Bone marrow (tissue), 2 donors: ENCODE results near the gene TBCEL.
"Not testable (repeated sequence)": the region's sequence is repeated elsewhere in the genome, so short reads cannot be mapped to it uniquely, and the experiment has no call there.

ENCODE experiments used
- DNase-seq, 2 donors: peaks; one replicate each; lab custom pipeline; 2025; lab: John Stamatoyannopoulos, UW

Gene TBCEL

GRCh38 chr11:121105481-121106195 is 81.7 kb downstream of the TBCEL start:
- no peak for DNase-seq

- no peak for DNase-seq
Measured at GRCh38 chr11:121106812-121107211, 82.9 kb downstream of the TBCEL start.

- DNase-seq: no peak
Measured at GRCh38 chr11:121108413-121108812, 84.5 kb downstream of the TBCEL start.

GRCh38 chr11:121109471-121109870 is 85.6 kb downstream of the TBCEL start:
- DNase-seq: no peak

GRCh38 chr11:121109916-121110586 is 86.1 kb downstream of the TBCEL start:
- no peak for DNase-seq

GRCh38 chr11:121110871-121111724 is 87.2 kb downstream of the TBCEL start:
- no peak for DNase-seq

GRCh38 chr11:121112498-121113455 is 88.9 kb downstream of the TBCEL start:
- DNase-seq: peak in 1 of 2 donors; percentile 27

GRCh38 chr11:121113611-121114010 is 89.7 kb downstream of the TBCEL start:
- DNase-seq: no peak

GRCh38 chr11:121115024-121115423 is 91.1 kb downstream of the TBCEL start:
- DNase-seq: not testable (repeated sequence)

- no peak for DNase-seq
Measured at GRCh38 chr11:121117788-121118187, 93.9 kb downstream of the TBCEL start.

GRCh38 chr11:121119440-121119839 is 95.5 kb downstream of the TBCEL start:
- DNase-seq: no peak

GRCh38 chr11:121122328-121122727 is 98.4 kb downstream of the TBCEL start:
- DNase-seq: no peak

- DNase-seq: no peak
Measured at GRCh38 chr11:121123496-121124069, 99.7 kb downstream of the TBCEL start.

- DNase-seq: no peak
Measured at GRCh38 chr11:121127809-121128208, 103.9 kb downstream of the TBCEL start.

- DNase-seq: no peak
Measured at GRCh38 chr11:121129362-121130340, 105.7 kb downstream of the TBCEL start.

GRCh38 chr11:121131656-121132055 is 107.8 kb downstream of the TBCEL start:
- no peak for DNase-seq

GRCh38 chr11:121132211-121132976 is 108.5 kb downstream of the TBCEL start:
- no peak for DNase-seq

GRCh38 chr11:121134741-121135312 is 110.9 kb downstream of the TBCEL start:
- no peak for DNase-seq

GRCh38 chr11:121137005-121137404 is 113.1 kb downstream of the TBCEL start:
- DNase-seq: no peak
